Measurements from ENCODE around the gene FCHO2.

The FCHO2 gene

GRCh38 chr5:73045623-73046022 lies 89.8 kb downstream of the FCHO2 start:
- TF ChIP-seq CTCF (conservative IDR thresholded peaks at IDR 0.05; ENCODE audit: low read depth, low read length) = no peak
- H3K4me3 ChIP-seq (ENCODE audit: low read length) = no peak overlapping the region
- no peak for DNase-seq (ENCODE audit: low read depth)

GRCh38 chr5:73061593-73061992 lies 105.8 kb downstream of the FCHO2 start:
- TF ChIP-seq CTCF (conservative IDR thresholded peaks at IDR 0.05; ENCODE audit: low read depth, low read length) = no peak
- DNase-seq (ENCODE audit: low read depth) = no peak
- no peak overlapping the region for H3K4me3 ChIP-seq (ENCODE audit: low read length)

- DNase-seq (ENCODE audit: low read depth) = no peak
- no peak for TF ChIP-seq CTCF (conservative IDR thresholded peaks at IDR 0.05; ENCODE audit: low read depth, low read length)
- H3K4me3 ChIP-seq (ENCODE audit: low read length) = no peak overlapping the region
Measured at GRCh38 chr5:73066466-73066865, 110.6 kb downstream of the FCHO2 start.

- DNase-seq (ENCODE audit: low read depth) = no peak
- no peak for TF ChIP-seq CTCF (conservative IDR thresholded peaks at IDR 0.05; ENCODE audit: low read depth, low read length)
- H3K4me3 ChIP-seq (ENCODE audit: low read length) = no peak overlapping the region
Measured at GRCh38 chr5:73067213-73067612, 111.4 kb downstream of the FCHO2 start.

GRCh38 chr5:73081093-73081492 lies 125.3 kb downstream of the FCHO2 start:
- H3K4me3 ChIP-seq (ENCODE audit: low read length) = no peak overlapping the region
- TF ChIP-seq CTCF (conservative IDR thresholded peaks at IDR 0.05; ENCODE audit: low read depth, low read length) = no peak
- no peak for DNase-seq (ENCODE audit: low read depth)

- DNase-seq (ENCODE audit: low read depth) = no peak
- H3K4me3 ChIP-seq (ENCODE audit: low read length) = no peak overlapping the region
- TF ChIP-seq CTCF (conservative IDR thresholded peaks at IDR 0.05; ENCODE audit: low read depth, low read length) = no peak
Measured at GRCh38 chr5:73088026-73088425, 132.2 kb downstream of the FCHO2 start.

- DNase-seq (ENCODE audit: low read depth) = no peak
- TF ChIP-seq CTCF (conservative IDR thresholded peaks at IDR 0.05; ENCODE audit: low read depth, low read length) = no peak
- H3K4me3 ChIP-seq (ENCODE audit: low read length) = no peak overlapping the region
Measured at GRCh38 chr5:73093943-73094342, 138.1 kb downstream of the FCHO2 start.

All from retinal pigment epithelial cell (primary cell).